Measurements from ENCODE around the gene AGPAT3. TPM values are rescaled to one million over a fixed set of nuclear protein-coding genes. Genes with fewer than 3 reads are reported as not detected.

AGPAT3 gene
- total and polyA plus RNA-seq, 7 donors, result 14.4 to 48.5 (median 20.3) TPM

DNA sequence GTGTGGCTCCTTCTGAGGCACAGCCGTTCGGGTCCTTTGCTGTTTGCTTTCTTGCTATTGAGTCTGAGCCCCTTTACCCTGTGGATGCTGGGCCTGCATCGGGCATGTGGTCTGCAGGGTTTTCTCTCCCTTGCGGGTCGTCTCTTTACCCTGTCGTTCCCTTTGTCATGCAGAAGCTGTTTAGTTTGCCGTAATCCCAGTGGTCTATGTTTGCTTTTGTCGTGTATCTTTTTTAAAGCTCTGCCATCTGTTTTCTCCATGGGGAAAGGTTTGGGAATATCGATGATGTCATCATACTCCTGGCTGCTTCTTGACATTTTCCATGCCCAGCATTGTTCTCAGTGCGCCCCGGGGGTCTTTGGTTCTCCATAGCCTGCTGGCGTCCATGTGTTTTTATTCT is 68.2 kb downstream of the AGPAT3 start:
- no peak overlapping the region for H3K4me3 ChIP-seq
- TF ChIP-seq POLR2A (IDR thresholded peaks at IDR 0.05) (no peak), EP300 (IDR thresholded peaks at IDR 0.05) (no peak), POLR2AphosphoS5 (IDR thresholded peaks at IDR 0.05) (no peak)
- TF ChIP-seq, protein P1, sequence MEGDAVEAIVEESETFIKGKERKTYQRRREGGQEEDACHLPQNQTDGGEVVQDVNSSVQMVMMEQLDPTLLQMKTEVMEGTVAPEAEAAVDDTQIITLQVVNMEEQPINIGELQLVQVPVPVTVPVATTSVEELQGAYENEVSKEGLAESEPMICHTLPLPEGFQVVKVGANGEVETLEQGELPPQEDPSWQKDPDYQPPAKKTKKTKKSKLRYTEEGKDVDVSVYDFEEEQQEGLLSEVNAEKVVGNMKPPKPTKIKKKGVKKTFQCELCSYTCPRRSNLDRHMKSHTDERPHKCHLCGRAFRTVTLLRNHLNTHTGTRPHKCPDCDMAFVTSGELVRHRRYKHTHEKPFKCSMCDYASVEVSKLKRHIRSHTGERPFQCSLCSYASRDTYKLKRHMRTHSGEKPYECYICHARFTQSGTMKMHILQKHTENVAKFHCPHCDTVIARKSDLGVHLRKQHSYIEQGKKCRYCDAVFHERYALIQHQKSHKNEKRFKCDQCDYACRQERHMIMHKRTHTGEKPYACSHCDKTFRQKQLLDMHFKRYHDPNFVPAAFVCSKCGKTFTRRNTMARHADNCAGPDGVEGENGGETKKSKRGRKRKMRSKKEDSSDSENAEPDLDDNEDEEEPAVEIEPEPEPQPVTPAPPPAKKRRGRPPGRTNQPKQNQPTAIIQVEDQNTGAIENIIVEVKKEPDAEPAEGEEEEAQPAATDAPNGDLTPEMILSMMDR (IDR thresholded peaks at IDR 0.05), result no peak
- intact Hi-C loops (cut with DNase I), result no loop called here
- WGBS, 2 donors, result 93 to 94% methylated on average over 12 of the region's 12 CpGs
- H3K36me3 ChIP-seq, result peaks cover 0 to 6% (median under 1%) of the 10 kb centered on the region in 4 donors
- H3K9me3 ChIP-seq, result no peaks in the 10 kb centered on the region
- H3K27ac ChIP-seq, result no peak overlapping the region
- no peak for DNase-seq
- H3K27me3 ChIP-seq, result no peaks in the 10 kb centered on the region
- H3K4me1 ChIP-seq, result peaks cover 0 to 17% (median 10%) of the 10 kb centered on the region in 4 donors

DNA sequence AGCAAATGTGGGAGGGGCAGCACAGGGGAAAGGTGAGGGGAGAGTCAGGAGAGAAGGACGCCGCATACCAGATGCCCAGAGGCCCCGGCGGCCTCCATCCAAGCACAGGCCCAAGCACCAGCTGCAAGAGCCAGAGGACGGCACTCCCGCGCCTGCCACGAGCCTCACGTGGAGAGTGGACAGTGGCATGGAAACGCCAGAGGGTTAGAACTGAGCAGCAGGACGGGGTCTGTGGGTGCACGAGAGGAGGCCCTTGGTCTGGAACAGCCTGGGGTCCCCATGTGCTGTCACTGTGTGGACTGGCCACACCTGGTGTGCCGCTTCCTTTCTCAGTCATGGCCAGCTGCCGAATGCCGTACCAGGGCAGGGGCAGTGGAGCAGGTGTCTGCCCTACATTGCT is 68.7 kb downstream of the AGPAT3 start:
- no peak overlapping the region for H3K4me3 ChIP-seq
- no peak overlapping the region for H3K27ac ChIP-seq
- no peak for TF ChIP-seq POLR2A (IDR thresholded peaks at IDR 0.05)
- TF ChIP-seq, protein P1 (IDR thresholded peaks at IDR 0.05), result no peak
- TF ChIP-seq EP300 (IDR thresholded peaks at IDR 0.05), result no peak
- no peak for TF ChIP-seq POLR2AphosphoS5 (IDR thresholded peaks at IDR 0.05)
- peaks cover 0 to 6% (median 0%) of the 10 kb centered on the region in 4 donors for H3K36me3 ChIP-seq
- H3K27me3 ChIP-seq, result no peaks in the 10 kb centered on the region
- intact Hi-C loops (cut with DNase I), result no loop called here
- WGBS, 2 donors, result 97% methylated on average over 15 of the region's 15 CpGs
- no peaks in the 10 kb centered on the region for H3K9me3 ChIP-seq
- H3K4me1 ChIP-seq, result peaks cover 0 to 21% (median 14%) of the 10 kb centered on the region in 4 donors
- DNase-seq, result no peak

DNA sequence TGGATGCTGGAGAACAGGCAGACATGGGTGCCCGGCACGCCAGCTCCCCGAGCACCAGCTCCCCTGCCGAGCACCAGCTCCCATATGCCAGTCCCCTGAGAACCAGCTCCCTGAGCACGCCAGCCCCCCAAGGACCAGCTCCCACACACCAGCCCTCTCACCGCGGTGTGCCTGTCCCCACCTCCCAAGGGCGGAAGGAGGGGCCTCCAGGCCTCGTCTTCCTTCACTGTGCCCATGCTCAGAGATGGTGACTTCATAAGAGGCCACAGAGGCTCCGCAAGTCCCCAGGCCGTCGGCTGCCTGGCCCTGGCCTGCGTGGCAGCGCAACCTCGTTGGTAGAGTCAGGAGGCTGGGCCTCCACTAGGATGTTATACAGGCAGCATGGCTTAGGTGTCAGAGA is 69.1 kb downstream of the AGPAT3 start:
- intact Hi-C loops (cut with DNase I), result no loop called here
- TF ChIP-seq EP300 (IDR thresholded peaks at IDR 0.05), result no peak
- no peak for TF ChIP-seq POLR2A (IDR thresholded peaks at IDR 0.05)
- TF ChIP-seq, protein P1 (IDR thresholded peaks at IDR 0.05), result no peak
- no peak for TF ChIP-seq POLR2AphosphoS5 (IDR thresholded peaks at IDR 0.05)
- no peak overlapping the region for H3K4me3 ChIP-seq
- H3K27me3 ChIP-seq, result no peaks in the 10 kb centered on the region
- H3K9me3 ChIP-seq, result no peaks in the 10 kb centered on the region
- no peak overlapping the region for H3K27ac ChIP-seq
- peaks cover 0 to 26% (median 18%) of the 10 kb centered on the region in 4 donors for H3K4me1 ChIP-seq
- DNase-seq, result no peak
- H3K36me3 ChIP-seq, result peaks cover 0 to 6% (median 0%) of the 10 kb centered on the region in 4 donors
- 94 to 95% methylated on average over 15 of the region's 15 CpGs for WGBS, 2 donors

DNA sequence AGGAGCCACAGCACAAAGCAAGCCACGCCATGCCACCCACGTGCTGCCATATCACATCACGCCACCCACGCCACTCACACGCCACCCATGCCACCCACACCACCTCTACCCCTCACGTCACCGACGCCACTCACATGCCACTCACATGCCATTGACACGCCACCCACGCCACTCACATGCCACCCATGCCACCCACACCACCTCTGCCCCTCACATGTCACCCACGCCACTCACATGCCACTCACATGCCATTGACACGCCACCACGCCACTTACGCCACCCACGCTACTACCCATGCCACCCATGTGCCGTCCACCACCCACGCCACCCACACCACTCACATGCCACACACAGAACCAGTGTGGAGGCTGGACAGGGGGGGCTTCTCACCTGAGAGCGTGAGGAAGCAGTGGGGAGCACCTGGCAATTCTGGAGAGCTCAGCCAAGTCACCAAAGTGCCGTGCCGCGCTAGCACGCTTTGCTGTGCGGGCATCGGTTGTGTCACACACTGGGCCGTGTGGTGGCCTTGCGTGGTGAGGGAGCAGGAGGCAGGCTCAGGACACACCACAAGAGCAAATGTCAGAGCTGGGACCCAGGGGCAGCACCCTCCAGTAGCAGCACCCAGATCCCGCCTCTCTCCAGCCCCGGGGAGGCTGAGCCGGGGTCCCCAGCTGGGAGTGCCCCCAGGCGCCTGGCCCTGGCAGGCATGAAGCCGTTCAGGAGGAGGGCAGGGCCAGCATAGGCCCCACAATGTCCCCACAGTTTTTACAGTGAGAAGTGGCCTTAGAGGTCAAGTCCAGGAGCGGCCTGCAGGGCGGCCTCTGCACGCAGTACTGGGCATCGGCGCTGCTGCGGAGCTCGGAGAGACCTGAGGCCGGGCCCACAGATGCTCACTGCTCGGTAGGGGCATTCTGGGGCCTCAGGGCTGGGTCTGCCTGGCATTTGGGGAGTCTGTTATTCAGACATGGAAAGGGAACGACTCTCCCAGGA is 70.0 kb downstream of the AGPAT3 start:
- Histone ChIP-seq H3K4me1 (peaks cover 0 to 34% (median 23%) of the 10 kb centered on the region in 4 donors), H3K4me3 (no peak overlapping the region), H3K27me3 (no peaks in the 10 kb centered on the region), H3K27ac (peak overlapping the region in 1 of 4 donors; percentile 69), H3K36me3 (no peaks in the 10 kb centered on the region), H3K9me3 (no peaks in the 10 kb centered on the region)
- DNase-seq, result no peak
- no peak for TF ChIP-seq EP300 (IDR thresholded peaks at IDR 0.05)
- TF ChIP-seq POLR2A (IDR thresholded peaks at IDR 0.05), result no peak
- no peak for TF ChIP-seq POLR2AphosphoS5 (IDR thresholded peaks at IDR 0.05)
- TF ChIP-seq, protein P1 (IDR thresholded peaks at IDR 0.05), result no peak
- intact Hi-C loops (cut with DNase I), result loop anchor here (5.0 kb wide), 2 partner anchors 42 to 68 kb away; partner anchors contain the start of gene AGPAT3
- WGBS, 2 donors, result 96 to 97% methylated on average over 41 of the region's 41 CpGs
